Lower leg skin (tissue), 4 donors: ENCODE results near the gene CCDC144A. TPM values are rescaled to one million over a fixed set of nuclear protein-coding genes. Genes with fewer than 3 reads are reported as not detected.
"Not testable (repeated sequence)": the region's sequence is repeated elsewhere in the genome, so short reads cannot be mapped to it uniquely, and the experiment has no call there.

Source experiments
- DNase-seq, 2 donors: peaks; one replicate each; pipeline ENCODE4 v3.0.0-alpha.2; 2019; ENCODE audit warnings: low spot score in 2 of 2
- H3K4me3 ChIP-seq: fragments of 200-600 bp; sonication (generic); 2 replicates; pipeline ENCODE4 v1.5.1; 2017; ENCODE audit warnings: mild to moderate bottlenecking, low read depth; ENCODE audit not compliant: poor library complexity, severe bottlenecking
- CTCF ChIP-seq, 3 donors: fragments of 450-650 bp; IDR thresholded peaks; one replicate each; pipeline ENCODE4 v1.5.1; 2016; ENCODE audit warnings: antibody characterized with exemption in 3 of 3, mild to moderate bottlenecking in 3 of 3, moderate library complexity in 2 of 3
- POLR2A ChIP-seq, 2 donors: fragments of 450-650 bp; IDR thresholded peaks; one replicate each; pipeline ENCODE4 v1.6.1; 2016 to 2017; ENCODE audit warnings: antibody characterized with exemption in 2 of 2, mild to moderate bottlenecking in 1 of 2, moderate library complexity in 1 of 2
- WGBS, 2 donors: methylation state at CpG; one replicate each; pipeline ENCODE4 v1.1.5; 2018; 5-methylcytosine and 5-hydroxymethylcytosine counted together
- intact Hi-C: fragments of 100-400 bp; cut with DNase I; formaldehyde crosslinking; loops from one replicate; pipeline ENCODE4 v1.15.0; 2023; ENCODE audit warnings: low total_unique reads
- total RNA-seq, 4 donors: library from RNA; depleted of rRNA; stranded (reverse); fragments of >200 nt; gene quantifications; one replicate each; pipeline ENCODE4 v1.1.0, GENCODE V29; 2016

CCDC144A gene
- total RNA-seq, 4 donors from 2014 or later, result 0.15 to 5.4 (median 1.2) TPM

GRCh38 chr17:16817201-16817600 lies 127.2 kb downstream of the CCDC144A start:
- intact Hi-C loops, result no loop called here
- WGBS, 2 donors, result 88 to 90% methylated on average over 7 of the region's 7 CpGs

GRCh38 chr17:16817940-16818339 lies 127.9 kb downstream of the CCDC144A start:
- 86 to 93% methylated on average over 7 of the region's 7 CpGs for WGBS, 2 donors

More at GRCh38 chr17:16817201-16817600, 127.2 kb downstream of the CCDC144A start:
- TF ChIP-seq CTCF (IDR thresholded peaks at IDR 0.05) (no peak), POLR2A (IDR thresholded peaks at IDR 0.05) (no peak)
- no peak overlapping the region for H3K4me3 ChIP-seq
- DNase-seq, result no peak

GRCh38 chr17:16818340-16818739 lies 128.3 kb downstream of the CCDC144A start:
- DNase-seq, result no peak
- no peak for TF ChIP-seq CTCF (IDR thresholded peaks at IDR 0.05)
- no peak for TF ChIP-seq POLR2A (IDR thresholded peaks at IDR 0.05)
- intact Hi-C loops, result no loop called here
- no peak overlapping the region for H3K4me3 ChIP-seq
- 66 to 83% methylated on average over 4 to 5 of the region's 5 CpGs for WGBS, 2 donors

More at GRCh38 chr17:16817940-16818339, 127.9 kb downstream of the CCDC144A start:
- intact Hi-C loops, DNase-seq, H3K4me3 ChIP-seq: not testable (repeated sequence)

- TF ChIP-seq CTCF (IDR thresholded peaks at IDR 0.05) (no peak), POLR2A (IDR thresholded peaks at IDR 0.05) (no peak)
- H3K4me3 ChIP-seq, result no peak overlapping the region
- intact Hi-C loops, result no loop called here
- WGBS, 2 donors, result 65 to 77% methylated on average over 16 to 23 of the region's 23 CpGs
- no peak for DNase-seq
These were observed 129.0 kb downstream of the CCDC144A start for GRCh38 chr17:16818821-16819683.

GRCh38 chr17:16820161-16820877 lies 130.3 kb downstream of the CCDC144A start:
- peak in 1 of 2 donors; percentile 44 for DNase-seq
- no peak overlapping the region for H3K4me3 ChIP-seq
- WGBS, 2 donors, result 29 to 50% methylated on average over 1 to 7 of the region's 7 CpGs
- intact Hi-C loops, result no loop called here
- TF ChIP-seq CTCF (IDR thresholded peaks at IDR 0.05) (no peak), POLR2A (IDR thresholded peaks at IDR 0.05) (no peak)

GRCh38 chr17:16820979-16821543 lies 131.0 kb downstream of the CCDC144A start:
- no peak overlapping the region for H3K4me3 ChIP-seq
- intact Hi-C loops, result no loop called here
- WGBS, 2 donors, result 48 to 52% methylated on average over 4 to 5 of the region's 7 CpGs
- no peak for DNase-seq
- TF ChIP-seq POLR2A (IDR thresholded peaks at IDR 0.05) (no peak), CTCF (IDR thresholded peaks at IDR 0.05) (no peak)

- H3K4me3 ChIP-seq, intact Hi-C loops, DNase-seq: not testable (repeated sequence)
- WGBS, 2 donors, result 50 to 81% methylated on average over 2 to 14 of the region's 17 CpGs
These were observed 132.1 kb downstream of the CCDC144A start for GRCh38 chr17:16822133-16822532.

- not testable (repeated sequence) for H3K4me3 ChIP-seq
These were observed 133.8 kb downstream of the CCDC144A start for GRCh38 chr17:16823768-16824406.

More at GRCh38 chr17:16823768-16824406, 133.8 kb downstream of the CCDC144A start:
- DNase-seq, intact Hi-C loops: not testable (repeated sequence)
- WGBS, 2 donors, result 40% methylated on average over 1 of the region's 5 CpGs; no CpG with 5 or more reads in 1 of the 2 donors
